H9 (cell line): ENCODE results near the gene ERI3. TPM values are rescaled to one million over a fixed set of nuclear protein-coding genes. Genes with fewer than 3 reads are reported as not detected.

Source experiments
- DNase-seq: peaks from one replicate; pipeline ENCODE4 v3.0.0-alpha.2; 2017
- H2AFZ ChIP-seq: one replicate; pipeline ENCODE4 v1.6.1; 2013; ENCODE audit warnings: mild to moderate bottlenecking, low read length, control low read depth, moderate library complexity
- H2AK5ac ChIP-seq: 2 replicates; pipeline ENCODE4 v1.6.1; 2013; ENCODE audit warnings: low read length, control low read depth, mixed read lengths; ENCODE audit not compliant: insufficient read length
- H2BK120ac ChIP-seq: one replicate; pipeline ENCODE4 v1.6.1; 2013; ENCODE audit warnings: low read depth, mild to moderate bottlenecking, low read length, control low read depth, inconsistent platforms; ENCODE audit not compliant: poor library complexity, severe bottlenecking
- H2BK12ac ChIP-seq: 2 replicates; pipeline ENCODE4 v1.6.1; 2013; ENCODE audit warnings: low read length, control low read depth, mixed read lengths, low read depth; ENCODE audit not compliant: insufficient read length
- H2BK15ac ChIP-seq: 2 replicates; pipeline ENCODE4 v1.6.1; 2013; ENCODE audit warnings: low read depth, low read length, control low read depth
- H2BK20ac ChIP-seq: one replicate; pipeline ENCODE4 v1.6.1; 2013; ENCODE audit warnings: low read depth, mild to moderate bottlenecking, low read length, control low read depth, inconsistent platforms; ENCODE audit not compliant: poor library complexity, severe bottlenecking
- H2BK5ac ChIP-seq: 2 replicates; pipeline ENCODE4 v1.6.1; 2013; ENCODE audit warnings: low read length, control low read depth, mixed read lengths; ENCODE audit not compliant: insufficient read length
- H3K14ac ChIP-seq: 2 replicates; pipeline ENCODE4 v1.6.1; 2013; ENCODE audit warnings: low read length, control low read depth; ENCODE audit not compliant: insufficient read depth
- H3K18ac ChIP-seq: 2 replicates; pipeline ENCODE4 v1.6.1; 2013; ENCODE audit warnings: low read depth, mild to moderate bottlenecking, mixed read lengths, low read length, control low read depth; ENCODE audit not compliant: insufficient read length
- H3K23ac ChIP-seq: 2 replicates; pipeline ENCODE4 v1.6.1; 2013; ENCODE audit warnings: low read length, control low read depth, mixed read lengths, low read depth; ENCODE audit not compliant: insufficient read length
- H3K23me2 ChIP-seq: 2 replicates; pipeline ENCODE4 v1.6.1; 2013; ENCODE audit warnings: low read depth, mild to moderate bottlenecking, mixed read lengths, low read length, control low read depth; ENCODE audit not compliant: insufficient read length, poor library complexity, severe bottlenecking
- H3K27ac ChIP-seq: 2 replicates; pipeline ENCODE4 v1.5.1; 2013; ENCODE audit warnings: low read length, control low read depth, mixed read lengths, low read depth; ENCODE audit not compliant: insufficient read length
- H3K27me3 ChIP-seq: 2 replicates; pipeline ENCODE4 v1.6.1; 2013; ENCODE audit warnings: low read length, control low read depth, inconsistent platforms; ENCODE audit not compliant: insufficient read depth
- H3K4ac ChIP-seq: 2 replicates; pipeline ENCODE4 v1.6.1; 2013; ENCODE audit warnings: low read depth, mild to moderate bottlenecking, control low read depth, inconsistent platforms, low read length, moderate library complexity
- H3K4me1 ChIP-seq: 2 replicates; pipeline ENCODE4 v1.6.1; 2013; ENCODE audit warnings: low read length, control low read depth, inconsistent platforms; ENCODE audit not compliant: insufficient read depth
- H3K4me2 ChIP-seq: 2 replicates; pipeline ENCODE4 v1.6.1; 2013; ENCODE audit warnings: low read length, control low read depth, mixed read lengths; ENCODE audit not compliant: insufficient read length, insufficient read depth
- H3K56ac ChIP-seq: 2 replicates; pipeline ENCODE4 v1.6.1; 2013; ENCODE audit warnings: low read depth, mild to moderate bottlenecking, mixed read lengths, low read length, control low read depth; ENCODE audit not compliant: insufficient read length
- H3K79me1 ChIP-seq: 2 replicates; pipeline ENCODE4 v1.6.1; 2013; ENCODE audit warnings: low read depth, mild to moderate bottlenecking, moderate library complexity, low read length, control low read depth, inconsistent platforms; ENCODE audit not compliant: insufficient read depth, poor library complexity, severe bottlenecking
- H3K79me2 ChIP-seq: 2 replicates; pipeline ENCODE4 v1.6.1; 2013; ENCODE audit warnings: low read length, control low read depth, inconsistent platforms; ENCODE audit not compliant: insufficient read depth
- H3K9ac ChIP-seq: 2 replicates; pipeline ENCODE4 v1.6.1; 2013; ENCODE audit warnings: low read length, control low read depth, mixed read lengths; ENCODE audit not compliant: insufficient read length; ENCODE audit errors: extremely low read depth
- H3K9me3 ChIP-seq: one replicate; pipeline ENCODE4 v1.6.1; 2013; ENCODE audit warnings: low read depth, low read length, inconsistent platforms; ENCODE audit not compliant: control insufficient read depth
- H3T11ph ChIP-seq: one replicate; pipeline ENCODE4 v1.6.1; 2013; ENCODE audit warnings: mild to moderate bottlenecking, low read length, control low read depth, inconsistent platforms
- H4K20me1 ChIP-seq: one replicate; pipeline ENCODE4 v1.6.1; 2013; ENCODE audit not compliant: control insufficient read depth, insufficient read length, insufficient read depth
- H4K5ac ChIP-seq: 2 replicates; pipeline ENCODE4 v1.6.1; 2013; ENCODE audit warnings: low read depth, mild to moderate bottlenecking, mixed read lengths, low read length, control low read depth; ENCODE audit not compliant: insufficient read length
- H4K8ac ChIP-seq: replicated peaks from 2 replicates; pipeline ENCODE4 v1.6.1; 2013; ENCODE audit warnings: low read length, control low read depth, mixed read lengths, low read depth; ENCODE audit not compliant: insufficient read length
- H4K91ac ChIP-seq: 2 replicates; pipeline ENCODE4 v1.6.1; 2013; ENCODE audit warnings: low read depth, mild to moderate bottlenecking, moderate library complexity, mixed read lengths, low read length, control low read depth; ENCODE audit not compliant: insufficient read length
- H3K27ac Mint-ChIP-seq, 3 experiments: 2 replicates in 2 of 3; 3 replicates in 1 of 3; pipeline ENCODE4 v1.8.0; 2020 to 2021; ENCODE audit warnings: mixed read lengths in 3 of 3, mild to moderate bottlenecking in 1 of 3, moderate library complexity in 1 of 3
- H3K27me3 Mint-ChIP-seq: 2 replicates; pipeline ENCODE4 v1.8.0; 2021; ENCODE audit warnings: low read depth, mild to moderate bottlenecking, moderate library complexity, mixed read lengths
- H3K36me3 Mint-ChIP-seq, 3 experiments: 2 replicates in 2 of 3; 3 replicates in 1 of 3; pipeline ENCODE4 v1.8.0; 2020 to 2021; ENCODE audit warnings: low read depth in 3 of 3, mixed read lengths in 3 of 3; ENCODE audit not compliant: insufficient read depth in 1 of 3
- H3K4me1 Mint-ChIP-seq, 2 experiments: 2 replicates each; pipeline ENCODE4 v1.8.0; 2020; ENCODE audit warnings: mixed read lengths in 2 of 2
- H3K4me3 Mint-ChIP-seq, 2 experiments: 2 replicates in 1 of 2; 3 replicates in 1 of 2; pipeline ENCODE4 v1.8.0; 2020 to 2021; ENCODE audit warnings: mild to moderate bottlenecking in 2 of 2, mixed read lengths in 2 of 2, moderate library complexity in 1 of 2
- H3K9me3 Mint-ChIP-seq, 2 experiments: 2 replicates in 1 of 2; 3 replicates in 1 of 2; pipeline ENCODE4 v1.8.0; 2020; ENCODE audit warnings: mild to moderate bottlenecking in 2 of 2, mixed read lengths in 2 of 2, moderate library complexity in 1 of 2
- CTCF ChIP-seq: fragments of 200-600 bp; sonication (generic); conservative IDR thresholded peaks from 3 replicates; pipeline ENCODE4 v1.8.0; 2021; ENCODE audit warnings: antibody characterized with exemption, mild to moderate bottlenecking
- WGBS: extraction: QIAGEN DNeasy Blood & Tissue Kit; methylation state at CpG from one replicate; pipeline ENCODE4 v1.1.7; 2013; ENCODE audit warnings: missing lambda C conversion rate, low lambda C conversion rate, mixed read lengths; ENCODE audit not compliant: insufficient read length; ENCODE audit errors: extremely low coverage; 5-methylcytosine and 5-hydroxymethylcytosine counted together
- total RNA-seq: library from RNA; stranded (reverse); gene quantifications from 2 replicates; pipeline ENCODE4 v1.2.1, GENCODE V29; 2021

ERI3 gene
- total RNA-seq, 1 experiment from 2014 or later = 61.6 TPM

- no peak for DNase-seq
- H3K27me3 ChIP-seq = no peaks in the 10 kb centered on the region
- H3K27ac ChIP-seq = no peak overlapping the region
- no peak overlapping the region for H2BK20ac ChIP-seq
- no peak overlapping the region for H3K23ac ChIP-seq
- no peak overlapping the region for H4K5ac ChIP-seq
- H2BK5ac ChIP-seq = no peak overlapping the region
- no peak overlapping the region for H3K14ac ChIP-seq
- H3K79me1 ChIP-seq = no peaks in the 10 kb centered on the region
- H3K23me2 ChIP-seq = no peaks in the 10 kb centered on the region
- no peak overlapping the region for H2BK120ac ChIP-seq
- no CpG with 5 or more reads among the region's 1 CpG for WGBS
- no peak overlapping the region for H3K4ac ChIP-seq
- H3K4me2 ChIP-seq = no peak overlapping the region
- H4K20me1 ChIP-seq = no peaks in the 10 kb centered on the region
- H4K91ac ChIP-seq = no peak overlapping the region
- H3K9me3 ChIP-seq = no peaks in the 10 kb centered on the region
- H2BK15ac ChIP-seq = no peak overlapping the region
- Mint-ChIP-seq H3K27me3 (no peaks in the 10 kb centered on the region), H3K36me3 (peaks cover 10 to 55% (median 49%) of the 10 kb centered on the region in 3 experiments; a peak in 6 of 7 replicates), H3K27ac (no peak overlapping the region), H3K4me1 (peaks cover 16 to 48% of the 10 kb centered on the region in 2 experiments), H3K4me3 (no peak overlapping the region; a peak in 1 of 5 replicates), H3K9me3 (no peaks in the 10 kb centered on the region)
- H3K18ac ChIP-seq = no peak overlapping the region
- no peaks in the 10 kb centered on the region for H3K4me1 ChIP-seq
- no peak overlapping the region for H2AFZ ChIP-seq
- TF ChIP-seq CTCF = no peak
- no peak overlapping the region for H3K9ac ChIP-seq
- no peak overlapping the region for H4K8ac ChIP-seq
- no peak overlapping the region for H2AK5ac ChIP-seq
- H3K56ac ChIP-seq = no peak overlapping the region
- no peak overlapping the region for H2BK12ac ChIP-seq
- no peak overlapping the region for H3T11ph ChIP-seq
- no peaks in the 10 kb centered on the region; the same call in 1 of the 2 replicates for H3K79me2 ChIP-seq
Measured at GRCh38 chr1:44316231-44316759, 38.8 kb downstream of the ERI3 start.
